Activated B cell treated with CpG ODN at 0.5 μM for 24 hours (primary cell): Measurements from ENCODE around the gene MIS12. TPM values are rescaled to one million over a fixed set of nuclear protein-coding genes. Genes with fewer than 3 reads are reported as not detected.

ENCODE experiments used
- ATAC-seq: fragments of 200-7000 bp; cut with Tn5 transposase; one replicate; pipeline ENCODE4 v1.10.0; 2021; ENCODE audit warnings: low read depth, mild to moderate bottlenecking, moderate library complexity
- CTCF ChIA-PET: fragments of 350-600 bp; sonication (Branson Sonifier 250); formaldehyde crosslinking; loops from one replicate; lab custom pipeline; 2021; ENCODE audit warnings: antibody characterized with exemption; lab: Charles Lee
- POLR2A ChIA-PET: fragments of 350-600 bp; sonication (Branson Sonifier 250); formaldehyde crosslinking; loops from one replicate; lab custom pipeline; 2021; ENCODE audit warnings: antibody characterized with exemption; lab: Charles Lee
- DNase-seq: peaks from one replicate; pipeline ENCODE4 v3.0.0; 2022
- H3K27ac Mint-ChIP-seq: one replicate; pipeline ENCODE4 v1.8.0; 2020; ENCODE audit warnings: mixed read lengths
- H3K27me3 Mint-ChIP-seq: one replicate; pipeline ENCODE4 v1.8.0; 2021; ENCODE audit warnings: mixed read lengths
- H3K36me3 Mint-ChIP-seq: one replicate; pipeline ENCODE4 v1.8.0; 2021; ENCODE audit warnings: low read depth, mixed read lengths
- H3K4me1 Mint-ChIP-seq: one replicate; pipeline ENCODE4 v1.8.0; 2021; ENCODE audit warnings: mixed read lengths
- H3K4me3 Mint-ChIP-seq: one replicate; pipeline ENCODE4 v1.8.0; 2020; ENCODE audit warnings: mild to moderate bottlenecking, mixed read lengths
- H3K9me3 Mint-ChIP-seq: one replicate; pipeline ENCODE4 v1.8.0; 2020; ENCODE audit warnings: mixed read lengths
- intact Hi-C: fragments of 100-400 bp; cut with micrococcal nuclease; formaldehyde crosslinking; loops from one replicate; pipeline ENCODE4 v1.15.1; 2024
- total RNA-seq: library from RNA; stranded (reverse); gene quantifications from 2 replicates; pipeline ENCODE4 v1.2.3, GENCODE V29; 2022
- TF ChIP-seq, protein P1 (sequence below): fragments of 200-600 bp; IDR thresholded peaks from one replicate; pipeline ENCODE4 v1.8.0; 2022; ENCODE audit warnings: antibody characterized with exemption, mild to moderate bottlenecking

MIS12 gene
- total RNA-seq, 1 donor from 2014 or later, result 29.7 TPM

DNA sequence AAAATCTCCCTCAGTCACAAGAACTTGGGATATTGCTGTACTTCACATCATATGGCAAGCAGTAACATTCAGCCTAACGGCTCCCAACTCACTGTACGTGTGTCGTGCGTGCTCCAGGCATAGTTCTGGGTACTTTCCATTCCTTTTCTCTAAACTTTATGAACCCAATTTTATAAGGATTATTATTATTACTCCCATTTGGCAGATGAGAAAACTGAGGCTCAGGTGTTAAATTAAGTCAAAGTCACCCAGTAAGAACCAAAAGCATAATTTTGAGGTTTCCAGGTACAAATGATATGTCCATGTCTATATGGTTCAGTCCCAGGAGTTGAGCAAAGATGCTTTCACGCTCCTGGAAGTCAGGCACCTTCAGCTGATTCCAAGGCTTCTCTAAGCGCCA lies 42.6 kb upstream of the MIS12 start:
- H3K4me3 Mint-ChIP-seq, result no peak overlapping the region
- ATAC-seq (no peak), DNase-seq (no peak)
- ChIA-PET POLR2A (no interaction called here), CTCF (no interaction called here)
- TF ChIP-seq, protein P1, sequence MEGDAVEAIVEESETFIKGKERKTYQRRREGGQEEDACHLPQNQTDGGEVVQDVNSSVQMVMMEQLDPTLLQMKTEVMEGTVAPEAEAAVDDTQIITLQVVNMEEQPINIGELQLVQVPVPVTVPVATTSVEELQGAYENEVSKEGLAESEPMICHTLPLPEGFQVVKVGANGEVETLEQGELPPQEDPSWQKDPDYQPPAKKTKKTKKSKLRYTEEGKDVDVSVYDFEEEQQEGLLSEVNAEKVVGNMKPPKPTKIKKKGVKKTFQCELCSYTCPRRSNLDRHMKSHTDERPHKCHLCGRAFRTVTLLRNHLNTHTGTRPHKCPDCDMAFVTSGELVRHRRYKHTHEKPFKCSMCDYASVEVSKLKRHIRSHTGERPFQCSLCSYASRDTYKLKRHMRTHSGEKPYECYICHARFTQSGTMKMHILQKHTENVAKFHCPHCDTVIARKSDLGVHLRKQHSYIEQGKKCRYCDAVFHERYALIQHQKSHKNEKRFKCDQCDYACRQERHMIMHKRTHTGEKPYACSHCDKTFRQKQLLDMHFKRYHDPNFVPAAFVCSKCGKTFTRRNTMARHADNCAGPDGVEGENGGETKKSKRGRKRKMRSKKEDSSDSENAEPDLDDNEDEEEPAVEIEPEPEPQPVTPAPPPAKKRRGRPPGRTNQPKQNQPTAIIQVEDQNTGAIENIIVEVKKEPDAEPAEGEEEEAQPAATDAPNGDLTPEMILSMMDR, result no peak
- H3K27me3 Mint-ChIP-seq, result no peaks in the 10 kb centered on the region
- no peaks in the 10 kb centered on the region for H3K9me3 Mint-ChIP-seq
- H3K4me1 Mint-ChIP-seq, result peaks cover 7% of the 10 kb centered on the region
- H3K36me3 Mint-ChIP-seq, result peaks cover 50% of the 10 kb centered on the region
- H3K27ac Mint-ChIP-seq, result no peak overlapping the region
- intact Hi-C loops, result no loop called here

GRCh38 chr17:5444209-5444608 lies 42.2 kb upstream of the MIS12 start:
- no peak overlapping the region for H3K4me3 Mint-ChIP-seq
- peaks cover 55% of the 10 kb centered on the region for H3K36me3 Mint-ChIP-seq
- intact Hi-C loops, result no loop called here

DNA sequence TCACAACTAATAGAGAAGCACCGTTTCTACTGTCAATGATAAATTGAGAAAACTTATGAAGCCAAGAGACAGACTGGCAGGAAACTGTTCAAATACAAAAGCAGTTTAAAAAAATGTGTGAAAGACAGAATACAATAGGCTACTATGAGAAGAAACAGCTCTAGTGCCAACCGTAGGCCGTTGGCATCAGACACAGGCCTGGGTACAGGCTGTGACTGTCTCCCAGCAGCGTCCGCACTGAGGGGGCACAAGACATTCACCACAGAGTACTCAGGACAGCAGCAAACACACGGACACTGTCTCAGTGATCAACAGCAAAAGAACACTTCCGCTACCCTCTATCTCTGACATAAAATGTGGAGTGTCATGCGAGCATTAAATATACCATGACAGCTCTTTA lies 39.6 kb upstream of the MIS12 start:
- no peaks in the 10 kb centered on the region for H3K4me1 Mint-ChIP-seq
- ChIA-PET POLR2A (no interaction called here), CTCF (no interaction called here)
- H3K9me3 Mint-ChIP-seq, result no peaks in the 10 kb centered on the region
- no peaks in the 10 kb centered on the region for H3K27me3 Mint-ChIP-seq
- no peak overlapping the region for H3K4me3 Mint-ChIP-seq
- H3K36me3 Mint-ChIP-seq, result peaks cover 75% of the 10 kb centered on the region
- intact Hi-C loops, result no loop called here
- H3K27ac Mint-ChIP-seq, result no peak overlapping the region
- TF ChIP-seq, protein P1, result no peak
- DNase-seq (no peak), ATAC-seq (no peak)

More at GRCh38 chr17:5444209-5444608, 42.2 kb upstream of the MIS12 start:
- H3K27me3 Mint-ChIP-seq, result no peaks in the 10 kb centered on the region
- ATAC-seq (no peak), DNase-seq (no peak)
- TF ChIP-seq, protein P1, result no peak
- H3K27ac Mint-ChIP-seq, result no peak overlapping the region
- CTCF ChIA-PET, result no interaction called here
- H3K9me3 Mint-ChIP-seq, result no peaks in the 10 kb centered on the region
- H3K4me1 Mint-ChIP-seq, result peaks cover 6% of the 10 kb centered on the region
- POLR2A ChIA-PET, result no interaction called here

DNA sequence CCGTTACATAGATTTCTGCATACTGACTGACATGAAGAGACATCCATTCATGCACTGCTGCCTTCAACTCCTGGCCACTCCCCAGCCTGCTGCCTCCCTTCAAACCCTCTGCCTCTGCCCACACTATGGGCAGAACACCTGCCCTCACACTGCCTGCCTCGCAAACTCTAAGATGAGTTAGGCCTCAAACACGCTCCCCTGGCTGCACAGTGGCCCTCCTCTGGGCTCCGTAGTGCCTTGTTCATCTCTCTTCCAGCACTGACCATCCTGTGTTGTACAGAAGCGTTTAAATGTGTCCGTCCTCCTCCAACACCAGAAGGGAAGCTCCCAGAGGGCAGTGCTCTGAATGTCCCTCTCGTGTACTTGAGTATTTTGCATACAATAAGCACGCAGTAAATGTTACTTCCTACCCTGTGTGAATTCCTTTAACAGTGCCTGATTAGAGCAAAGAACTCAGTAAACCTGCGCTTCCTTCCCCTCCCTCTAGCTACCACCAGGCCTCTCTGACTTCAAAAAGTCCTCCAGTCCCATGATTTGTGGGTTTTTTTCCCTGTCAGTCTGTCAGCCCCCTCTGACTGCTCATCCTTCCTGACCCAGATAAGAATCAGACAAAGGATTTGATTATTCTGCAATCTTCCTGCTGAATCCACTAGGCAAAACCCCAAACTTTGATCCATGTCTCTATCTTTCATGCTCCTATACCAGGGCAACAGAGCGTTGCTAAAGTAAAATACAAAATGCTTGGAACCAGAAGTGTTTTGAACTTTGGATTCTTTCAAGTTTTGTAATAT lies 21.5 kb upstream of the MIS12 start:
- H3K4me3 Mint-ChIP-seq, result no peak overlapping the region
- no peaks in the 10 kb centered on the region for H3K27me3 Mint-ChIP-seq
- intact Hi-C loops, result no loop called here
- DNase-seq (no peak), ATAC-seq (no peak)
- POLR2A ChIA-PET, result no interaction called here
- H3K27ac Mint-ChIP-seq, result no peak overlapping the region
- TF ChIP-seq, protein P1, result no peak
- H3K9me3 Mint-ChIP-seq, result no peaks in the 10 kb centered on the region
- peaks cover 37% of the 10 kb centered on the region for H3K36me3 Mint-ChIP-seq
- CTCF ChIA-PET, result interaction anchor here (1.5 kb wide), 1 partner anchor 26 kb away, joined by 4 read pairs; the partner anchor contains the start of gene C1QBP
- H3K4me1 Mint-ChIP-seq, result peaks cover 37% of the 10 kb centered on the region

- ATAC-seq, result no peak
- ChIA-PET POLR2A (no interaction called here), CTCF (interaction anchor here (1.0 kb wide), 1 partner anchor 28 kb away, joined by 3 read pairs; the partner anchor contains the start of gene C1QBP)
- Mint-ChIP-seq H3K27ac (no peak overlapping the region), H3K9me3 (no peaks in the 10 kb centered on the region), H3K4me3 (no peak overlapping the region), H3K4me1 (peaks cover 37% of the 10 kb centered on the region), H3K27me3 (no peaks in the 10 kb centered on the region), H3K36me3 (peaks cover 24% of the 10 kb centered on the region)
- no peak for DNase-seq
- TF ChIP-seq, protein P1, result no peak
- intact Hi-C loops, result no loop called here
Observed at GRCh38 chr17:5466295-5466694, 20.1 kb upstream of the MIS12 start.
